ENCODE measurements around the gene HADHA. TPM values are rescaled to one million over a fixed set of nuclear protein-coding genes. Genes with fewer than 3 reads are reported as not detected.

Gene HADHA
- polyA plus RNA-seq, 1 of the 3 experiments (the other 2 are of a cell fraction): 64.3 TPM

DNA sequence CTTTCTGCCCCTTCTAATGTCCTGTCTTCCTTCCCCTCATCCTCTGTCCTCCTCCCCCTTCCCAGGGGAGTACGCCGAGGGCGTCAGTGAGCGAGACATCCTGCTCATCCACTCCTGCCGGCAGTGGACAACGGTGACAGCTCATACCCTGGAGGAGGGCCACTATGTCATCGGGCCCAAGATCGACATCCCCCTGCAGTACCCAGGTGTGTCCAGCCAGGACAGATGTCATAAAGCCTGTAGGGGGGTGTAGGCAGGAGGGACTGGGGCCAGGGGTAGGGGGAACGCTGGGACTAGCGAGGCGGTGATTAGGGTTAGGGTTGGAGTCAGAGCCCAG is 68.2 kb downstream of the HADHA start:
- 90% methylated on average over 11 of the region's 11 CpGs for WGBS (ENCODE audit: low lambda C conversion rate)
- Histone ChIP-seq H3K9ac (no peak overlapping the region), H3K9me3 (no peaks in the 10 kb centered on the region), H3F3A (replicated peaks; ENCODE audit: insufficient read depth) (no peaks in the 10 kb centered on the region), H3K4me2 (no peak overlapping the region), H3K9me2 (no peaks in the 10 kb centered on the region), H3K4me1 (ENCODE audit: control insufficient read depth in 1 of 2, insufficient read depth in 2 of 2, low read depth in 1 of 2, low read length in 1 of 2) (peaks cover 0 to 19% of the 10 kb centered on the region in 2 experiments; a peak in 1 of 4 replicates), H3K27ac (ENCODE audit: low read depth in 2 of 2, low read length in 1 of 2) (no peak overlapping the region), H3K4me3 (ENCODE audit: low read depth in 2 of 2, low read length in 1 of 2) (no peak overlapping the region), H4K20me1 (ENCODE audit: insufficient read depth) (no peaks in the 10 kb centered on the region), H3K79me2 (ENCODE audit: insufficient read depth) (no peaks in the 10 kb centered on the region), H3K36me3 (replicated peaks in 1 of 2; ENCODE audit: control insufficient read depth in 1 of 2, insufficient read depth in 2 of 2, low read length in 1 of 2) (no peaks in the 10 kb centered on the region), H2AFZ (ENCODE audit: low read depth) (no peak overlapping the region), H3K27me3 (ENCODE audit: insufficient read depth) (no peaks in the 10 kb centered on the region)
- ChIA-PET CTCF (interaction anchor here (0.6 to 2.2 kb wide), 6 partner anchors 31 to 219 kb away, joined by 3 to 6 read pairs (median 4); no protein-coding TSS in a partner anchor), POLR2A (interaction anchor here (0.6 kb wide), 1 partner anchor 25 kb away, joined by 3 read pairs; no protein-coding TSS in a partner anchor)
- DNase-seq: peak; percentile 39
- TF ChIP-seq TCF12 (IDR thresholded peaks at IDR 0.05) (no peak), JUND (IDR thresholded peaks at IDR 0.05) (no peak), SMC3 (IDR thresholded peaks at IDR 0.05; ENCODE audit: low read depth, low read length) (no peak), TAF1 (IDR thresholded peaks at IDR 0.05; ENCODE audit: borderline replicate concordance, low read depth, low read length) (no peak), GATA2 (CRISPR knock-in tag; IDR thresholded peaks at IDR 0.05) (no peak), TEAD4 (IDR thresholded peaks at IDR 0.05; ENCODE audit: borderline replicate concordance, insufficient read depth) (no peak), YY1 (IDR thresholded peaks at IDR 0.05; ENCODE audit: low read depth) (no peak), FOXM1 (IDR thresholded peaks at IDR 0.05; ENCODE audit: low read depth) (no peak), MXI1 (IDR thresholded peaks at IDR 0.05; ENCODE audit: low read depth, low read length) (no peak)
- TF ChIP-seq, protein P1, sequence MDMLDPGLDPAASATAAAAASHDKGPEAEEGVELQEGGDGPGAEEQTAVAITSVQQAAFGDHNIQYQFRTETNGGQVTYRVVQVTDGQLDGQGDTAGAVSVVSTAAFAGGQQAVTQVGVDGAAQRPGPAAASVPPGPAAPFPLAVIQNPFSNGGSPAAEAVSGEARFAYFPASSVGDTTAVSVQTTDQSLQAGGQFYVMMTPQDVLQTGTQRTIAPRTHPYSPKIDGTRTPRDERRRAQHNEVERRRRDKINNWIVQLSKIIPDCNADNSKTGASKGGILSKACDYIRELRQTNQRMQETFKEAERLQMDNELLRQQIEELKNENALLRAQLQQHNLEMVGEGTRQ (IDR thresholded peaks at IDR 0.05; ENCODE audit: borderline replicate concordance, low read depth, low read length): no peak
- TF ChIP-seq, protein P2, sequence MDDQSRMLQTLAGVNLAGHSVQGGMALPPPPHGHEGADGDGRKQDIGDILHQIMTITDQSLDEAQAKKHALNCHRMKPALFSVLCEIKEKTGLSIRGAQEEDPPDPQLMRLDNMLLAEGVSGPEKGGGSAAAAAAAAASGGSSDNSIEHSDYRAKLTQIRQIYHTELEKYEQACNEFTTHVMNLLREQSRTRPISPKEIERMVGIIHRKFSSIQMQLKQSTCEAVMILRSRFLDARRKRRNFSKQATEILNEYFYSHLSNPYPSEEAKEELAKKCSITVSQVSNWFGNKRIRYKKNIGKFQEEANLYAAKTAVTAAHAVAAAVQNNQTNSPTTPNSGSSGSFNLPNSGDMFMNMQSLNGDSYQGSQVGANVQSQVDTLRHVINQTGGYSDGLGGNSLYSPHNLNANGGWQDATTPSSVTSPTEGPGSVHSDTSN (IDR thresholded peaks at IDR 0.05): no peak
- TF ChIP-seq, protein P3, sequence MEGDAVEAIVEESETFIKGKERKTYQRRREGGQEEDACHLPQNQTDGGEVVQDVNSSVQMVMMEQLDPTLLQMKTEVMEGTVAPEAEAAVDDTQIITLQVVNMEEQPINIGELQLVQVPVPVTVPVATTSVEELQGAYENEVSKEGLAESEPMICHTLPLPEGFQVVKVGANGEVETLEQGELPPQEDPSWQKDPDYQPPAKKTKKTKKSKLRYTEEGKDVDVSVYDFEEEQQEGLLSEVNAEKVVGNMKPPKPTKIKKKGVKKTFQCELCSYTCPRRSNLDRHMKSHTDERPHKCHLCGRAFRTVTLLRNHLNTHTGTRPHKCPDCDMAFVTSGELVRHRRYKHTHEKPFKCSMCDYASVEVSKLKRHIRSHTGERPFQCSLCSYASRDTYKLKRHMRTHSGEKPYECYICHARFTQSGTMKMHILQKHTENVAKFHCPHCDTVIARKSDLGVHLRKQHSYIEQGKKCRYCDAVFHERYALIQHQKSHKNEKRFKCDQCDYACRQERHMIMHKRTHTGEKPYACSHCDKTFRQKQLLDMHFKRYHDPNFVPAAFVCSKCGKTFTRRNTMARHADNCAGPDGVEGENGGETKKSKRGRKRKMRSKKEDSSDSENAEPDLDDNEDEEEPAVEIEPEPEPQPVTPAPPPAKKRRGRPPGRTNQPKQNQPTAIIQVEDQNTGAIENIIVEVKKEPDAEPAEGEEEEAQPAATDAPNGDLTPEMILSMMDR (IDR thresholded peaks at IDR 0.05): no peak

DNA sequence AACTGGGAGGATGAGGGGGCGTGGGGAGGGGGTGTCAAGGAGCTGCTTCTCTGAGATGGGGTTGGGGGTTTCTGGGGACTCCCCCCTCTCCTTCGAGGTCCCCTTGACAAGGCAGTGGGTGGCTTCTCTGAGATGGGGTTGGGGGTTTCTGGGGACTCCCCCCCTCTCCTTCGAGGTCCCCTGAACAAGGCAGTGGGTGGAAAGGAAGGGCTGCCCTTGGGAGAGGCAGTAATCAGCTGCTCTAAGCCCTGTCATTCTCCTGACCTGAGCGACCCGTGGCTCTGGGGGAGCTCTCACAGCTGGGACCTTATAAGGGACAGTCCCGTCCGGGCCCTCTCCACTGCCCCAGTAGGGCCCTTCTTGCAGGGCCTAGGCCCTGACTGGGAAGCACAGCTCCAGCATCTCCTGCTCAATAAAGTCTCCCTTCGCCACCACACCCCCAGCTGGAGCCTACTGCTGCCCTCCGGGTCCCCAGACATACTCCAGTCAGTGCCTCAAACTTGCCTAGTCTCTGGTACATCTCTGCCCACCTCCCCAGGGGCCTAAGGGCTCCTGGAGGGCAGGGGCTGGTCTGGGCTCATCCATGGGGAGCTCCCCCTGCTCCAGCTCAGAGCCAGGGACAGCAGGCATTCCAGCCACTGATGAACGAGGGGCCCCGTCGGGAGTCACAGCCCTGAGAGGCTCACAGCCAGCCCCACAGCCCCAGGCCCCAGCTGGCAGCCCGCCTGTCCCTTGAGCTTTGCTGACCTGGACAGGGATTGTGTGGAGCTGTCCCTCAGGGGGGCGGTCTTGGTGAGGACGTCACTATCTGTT is 68.8 kb downstream of the HADHA start:
- ChIA-PET CTCF (interaction anchor here (0.6 to 2.2 kb wide), 8 partner anchors 30 to 402 kb away, joined by 3 to 6 read pairs (median 3); no protein-coding TSS in a partner anchor), POLR2A (interaction anchor here (0.6 to 0.7 kb wide), 2 partner anchors 14 to 26 kb away, joined by 3 read pairs; no protein-coding TSS in a partner anchor)
- H3K4me3 ChIP-seq (ENCODE audit: low read depth in 2 of 2, low read length in 1 of 2): no peak overlapping the region
- H3K9ac ChIP-seq: no peak overlapping the region
- no peaks in the 10 kb centered on the region for H3K9me2 ChIP-seq
- peaks cover 0 to 19% of the 10 kb centered on the region in 2 experiments; a peak in 1 of 4 replicates for H3K4me1 ChIP-seq (ENCODE audit: control insufficient read depth in 1 of 2, insufficient read depth in 2 of 2, low read depth in 1 of 2, low read length in 1 of 2)
- peak; percentile 40 for DNase-seq
- no peaks in the 10 kb centered on the region for H3K9me3 ChIP-seq
- 79% methylated on average over 13 of the region's 15 CpGs for WGBS (ENCODE audit: low lambda C conversion rate)
- H3K27me3 ChIP-seq (ENCODE audit: insufficient read depth): no peaks in the 10 kb centered on the region
- no peaks in the 10 kb centered on the region for H3K36me3 ChIP-seq (replicated peaks in 1 of 2; ENCODE audit: control insufficient read depth in 1 of 2, insufficient read depth in 2 of 2, low read length in 1 of 2)
- H3K4me2 ChIP-seq: no peak overlapping the region
- no peaks in the 10 kb centered on the region for H3K79me2 ChIP-seq (ENCODE audit: insufficient read depth)
- no peaks in the 10 kb centered on the region for H4K20me1 ChIP-seq (ENCODE audit: insufficient read depth)
- H3F3A ChIP-seq (replicated peaks; ENCODE audit: insufficient read depth): no peaks in the 10 kb centered on the region
- no peak overlapping the region for H2AFZ ChIP-seq (ENCODE audit: low read depth)
- no peak overlapping the region for H3K27ac ChIP-seq (ENCODE audit: low read depth in 2 of 2, low read length in 1 of 2)
- TF ChIP-seq JUND (IDR thresholded peaks at IDR 0.05) (no peak), FOXJ3 (CRISPR knock-in tag; IDR thresholded peaks at IDR 0.05) (no peak), MXI1 (IDR thresholded peaks at IDR 0.05; ENCODE audit: low read depth, low read length) (no peak), NFIC (IDR thresholded peaks at IDR 0.05; ENCODE audit: borderline replicate concordance) (no peak), GABPA (IDR thresholded peaks at IDR 0.05; ENCODE audit: low read depth) (no peak)
- TF ChIP-seq, protein P4, sequence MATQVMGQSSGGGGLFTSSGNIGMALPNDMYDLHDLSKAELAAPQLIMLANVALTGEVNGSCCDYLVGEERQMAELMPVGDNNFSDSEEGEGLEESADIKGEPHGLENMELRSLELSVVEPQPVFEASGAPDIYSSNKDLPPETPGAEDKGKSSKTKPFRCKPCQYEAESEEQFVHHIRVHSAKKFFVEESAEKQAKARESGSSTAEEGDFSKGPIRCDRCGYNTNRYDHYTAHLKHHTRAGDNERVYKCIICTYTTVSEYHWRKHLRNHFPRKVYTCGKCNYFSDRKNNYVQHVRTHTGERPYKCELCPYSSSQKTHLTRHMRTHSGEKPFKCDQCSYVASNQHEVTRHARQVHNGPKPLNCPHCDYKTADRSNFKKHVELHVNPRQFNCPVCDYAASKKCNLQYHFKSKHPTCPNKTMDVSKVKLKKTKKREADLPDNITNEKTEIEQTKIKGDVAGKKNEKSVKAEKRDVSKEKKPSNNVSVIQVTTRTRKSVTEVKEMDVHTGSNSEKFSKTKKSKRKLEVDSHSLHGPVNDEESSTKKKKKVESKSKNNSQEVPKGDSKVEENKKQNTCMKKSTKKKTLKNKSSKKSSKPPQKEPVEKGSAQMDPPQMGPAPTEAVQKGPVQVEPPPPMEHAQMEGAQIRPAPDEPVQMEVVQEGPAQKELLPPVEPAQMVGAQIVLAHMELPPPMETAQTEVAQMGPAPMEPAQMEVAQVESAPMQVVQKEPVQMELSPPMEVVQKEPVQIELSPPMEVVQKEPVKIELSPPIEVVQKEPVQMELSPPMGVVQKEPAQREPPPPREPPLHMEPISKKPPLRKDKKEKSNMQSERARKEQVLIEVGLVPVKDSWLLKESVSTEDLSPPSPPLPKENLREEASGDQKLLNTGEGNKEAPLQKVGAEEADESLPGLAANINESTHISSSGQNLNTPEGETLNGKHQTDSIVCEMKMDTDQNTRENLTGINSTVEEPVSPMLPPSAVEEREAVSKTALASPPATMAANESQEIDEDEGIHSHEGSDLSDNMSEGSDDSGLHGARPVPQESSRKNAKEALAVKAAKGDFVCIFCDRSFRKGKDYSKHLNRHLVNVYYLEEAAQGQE (IDR thresholded peaks at IDR 0.05; ENCODE audit: low read depth, low read length): no peak
- TF ChIP-seq, protein P5, sequence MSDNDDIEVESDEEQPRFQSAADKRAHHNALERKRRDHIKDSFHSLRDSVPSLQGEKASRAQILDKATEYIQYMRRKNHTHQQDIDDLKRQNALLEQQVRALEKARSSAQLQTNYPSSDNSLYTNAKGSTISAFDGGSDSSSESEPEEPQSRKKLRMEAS (IDR thresholded peaks at IDR 0.05; ENCODE audit: low read depth): no peak
- TF ChIP-seq, protein P6, sequence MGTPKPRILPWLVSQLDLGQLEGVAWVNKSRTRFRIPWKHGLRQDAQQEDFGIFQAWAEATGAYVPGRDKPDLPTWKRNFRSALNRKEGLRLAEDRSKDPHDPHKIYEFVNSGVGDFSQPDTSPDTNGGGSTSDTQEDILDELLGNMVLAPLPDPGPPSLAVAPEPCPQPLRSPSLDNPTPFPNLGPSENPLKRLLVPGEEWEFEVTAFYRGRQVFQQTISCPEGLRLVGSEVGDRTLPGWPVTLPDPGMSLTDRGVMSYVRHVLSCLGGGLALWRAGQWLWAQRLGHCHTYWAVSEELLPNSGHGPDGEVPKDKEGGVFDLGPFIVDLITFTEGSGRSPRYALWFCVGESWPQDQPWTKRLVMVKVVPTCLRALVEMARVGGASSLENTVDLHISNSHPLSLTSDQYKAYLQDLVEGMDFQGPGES (IDR thresholded peaks at IDR 0.05; ENCODE audit: low read depth, low read length): no peak

Data from SK-N-SH (cell line).